HG03520 (cell line): ENCODE data around the gene OR10P1.
A peak's percentile ranks its signal among the peaks of the same experiment; 100 is the strongest.
"Not testable (repeated sequence)": the region's sequence is repeated elsewhere in the genome, so short reads cannot be mapped to it uniquely, and the experiment has no call there.

Source experiments
- ATAC-seq: cut with Tn5 transposase; IDR thresholded peaks from one replicate; pipeline ENCODE4 v1.9.1; 2021; ENCODE audit warnings: mild to moderate bottlenecking, moderate library complexity; ENCODE audit not compliant: unreplicated experiment

Gene OR10P1

GRCh38 chr12:55650620-55651298 lies 14.1 kb downstream of the OR10P1 start:
- ATAC-seq = not testable (repeated sequence)

- no peak for ATAC-seq
These were observed 14.6 kb downstream of the OR10P1 start for GRCh38 chr12:55651299-55651683.

- no peak for ATAC-seq
These were observed 15.7 kb downstream of the OR10P1 start for GRCh38 chr12:55652352-55652751.

- no peak for ATAC-seq
These were observed 16.3 kb downstream of the OR10P1 start for GRCh38 chr12:55653031-55653430.

GRCh38 chr12:55654511-55655214 lies 18.0 kb downstream of the OR10P1 start:
- no peak for ATAC-seq

- no peak for ATAC-seq
These were observed 20.5 kb downstream of the OR10P1 start for GRCh38 chr12:55657212-55657611.

GRCh38 chr12:55658212-55658611 lies 21.5 kb downstream of the OR10P1 start:
- no peak for ATAC-seq

- ATAC-seq = no peak
These were observed 22.1 kb downstream of the OR10P1 start for GRCh38 chr12:55658635-55659391.

GRCh38 chr12:55659486-55660385 lies 23.0 kb downstream of the OR10P1 start:
- no peak for ATAC-seq

GRCh38 chr12:55663391-55663790 lies 26.7 kb downstream of the OR10P1 start:
- ATAC-seq = no peak

- no peak for ATAC-seq
These were observed 28.1 kb downstream of the OR10P1 start for GRCh38 chr12:55664826-55665225.

GRCh38 chr12:55666508-55666907 lies 29.8 kb downstream of the OR10P1 start:
- ATAC-seq = no peak

GRCh38 chr12:55670276-55670675 lies 33.6 kb downstream of the OR10P1 start:
- no peak for ATAC-seq

GRCh38 chr12:55671746-55672145 lies 35.1 kb downstream of the OR10P1 start:
- no peak for ATAC-seq

- ATAC-seq = peak; percentile 99
These were observed 36.9 kb downstream of the OR10P1 start for GRCh38 chr12:55673638-55674037.

- ATAC-seq = no peak
These were observed 39.0 kb downstream of the OR10P1 start for GRCh38 chr12:55675666-55676065.

- no peak for ATAC-seq
These were observed 40.0 kb downstream of the OR10P1 start for GRCh38 chr12:55676707-55677106.

- no peak for ATAC-seq
These were observed 43.0 kb downstream of the OR10P1 start for GRCh38 chr12:55679691-55680090.

GRCh38 chr12:55681142-55682077 lies 44.7 kb downstream of the OR10P1 start:
- ATAC-seq = no peak
